ENCODE results near the gene ANKRD27.

- TF ChIP-seq CTCF (IDR thresholded peaks at IDR 0.05) (no peak), POLR2A (IDR thresholded peaks at IDR 0.05) (no peak)
Observed at GRCh38 chr19:32651729-32652140, 23.2 kb downstream of the ANKRD27 start.

Measured in lower leg skin (tissue), 3 donors.